D721Med (cell line): ENCODE data around the gene THAP9.
A peak's percentile ranks its signal among the peaks of the same experiment; 100 is the strongest.

Experiments
- DNase-seq: peaks from one replicate; pipeline ENCODE4 v3.0.0; 2011; ENCODE audit warnings: low spot score; ENCODE audit not compliant: insufficient read length
- FAIRE-seq: peaks from 2 replicates; lab custom pipeline; 2011; peaks lifted over from hg19 to GRCh38; lab: Jason Lieb, UNC
- CTCF ChIP-seq: IDR thresholded peaks from 2 replicates; pipeline ENCODE4 v1.5.1; 2012; ENCODE audit warnings: mild to moderate bottlenecking, control low read depth; ENCODE audit not compliant: insufficient read depth; ENCODE audit errors: missing control alignments

THAP9 gene

GRCh38 chr4:82890528-82890900 lies 10.0 kb upstream of the THAP9 start:
- FAIRE-seq (no peak), DNase-seq (no peak)
- no peak for TF ChIP-seq CTCF

- FAIRE-seq (no peak), DNase-seq (peak; percentile 52)
- TF ChIP-seq CTCF = no peak
Observed at GRCh38 chr4:82890901-82891706, 9.4 kb upstream of the THAP9 start, which contains the start of gene SEC31A. SEC31A (minus strand) TSS chr4:82891153; CDS start chr4:82881936, 9,217 bp downstream.

GRCh38 chr4:82891707-82892466 lies 8.6 kb upstream of the THAP9 start:
- FAIRE-seq = peak; percentile 32
- DNase-seq = no peak
- no peak for TF ChIP-seq CTCF

- no peak for FAIRE-seq
- DNase-seq = no peak
- TF ChIP-seq CTCF = no peak
Observed at GRCh38 chr4:82892467-82892802, 8.1 kb upstream of the THAP9 start.

GRCh38 chr4:82893942-82894341 lies 6.6 kb upstream of the THAP9 start:
- DNase-seq (no peak), FAIRE-seq (no peak)
- no peak for TF ChIP-seq CTCF

- DNase-seq (no peak), FAIRE-seq (no peak)
- no peak for TF ChIP-seq CTCF
Observed at GRCh38 chr4:82896755-82897154, 3.8 kb upstream of the THAP9 start.
